ENCODE data around the gene CLCA1.

Gene CLCA1

GRCh38 chr1:86471291-86471690 lies 2.6 kb downstream of the CLCA1 start:
- DNase-seq (ENCODE audit: low read depth in 2 of 2): peak in 1 of 2 donors; percentile 61
- no peak for TF ChIP-seq CTCF (IDR thresholded peaks at IDR 0.05; ENCODE audit: low read depth, low read length)
- no peak overlapping the region for H3K4me3 ChIP-seq (replicated peaks in 1 of 2; ENCODE audit: low read depth in 2 of 2, low read length in 2 of 2)

- DNase-seq (ENCODE audit: low read depth in 2 of 2): no peak
These were observed 3.4 kb downstream of the CLCA1 start for GRCh38 chr1:86472152-86472551.

GRCh38 chr1:86472767-86473166 lies 4.0 kb downstream of the CLCA1 start:
- DNase-seq (ENCODE audit: low read depth in 2 of 2): no peak
- no peak for TF ChIP-seq CTCF (IDR thresholded peaks at IDR 0.05; ENCODE audit: low read depth, low read length)
- no peak overlapping the region for H3K4me3 ChIP-seq (replicated peaks in 1 of 2; ENCODE audit: low read depth in 2 of 2, low read length in 2 of 2)

More at GRCh38 chr1:86472152-86472551, 3.4 kb downstream of the CLCA1 start:
- TF ChIP-seq CTCF (IDR thresholded peaks at IDR 0.05; ENCODE audit: low read depth, low read length): no peak
- no peak overlapping the region for H3K4me3 ChIP-seq (replicated peaks in 1 of 2; ENCODE audit: low read depth in 2 of 2, low read length in 2 of 2)

GRCh38 chr1:86477256-86477655 lies 8.5 kb downstream of the CLCA1 start:
- no peak for TF ChIP-seq CTCF (IDR thresholded peaks at IDR 0.05; ENCODE audit: low read depth, low read length)
- no peak overlapping the region for H3K4me3 ChIP-seq (replicated peaks in 1 of 2; ENCODE audit: low read depth in 2 of 2, low read length in 2 of 2)
- DNase-seq (ENCODE audit: low read depth in 2 of 2): no peak

- TF ChIP-seq CTCF (IDR thresholded peaks at IDR 0.05; ENCODE audit: low read depth, low read length): no peak
These were observed 9.0 kb downstream of the CLCA1 start for GRCh38 chr1:86477682-86478081.

GRCh38 chr1:86478416-86479156 lies 9.9 kb downstream of the CLCA1 start:
- TF ChIP-seq CTCF (IDR thresholded peaks at IDR 0.05; ENCODE audit: low read depth, low read length): no peak
- DNase-seq (ENCODE audit: low read depth in 2 of 2): peak in 1 of 2 donors; percentile 15
- no peak overlapping the region for H3K4me3 ChIP-seq (replicated peaks in 1 of 2; ENCODE audit: low read depth in 2 of 2, low read length in 2 of 2)

More at GRCh38 chr1:86477682-86478081, 9.0 kb downstream of the CLCA1 start:
- no peak overlapping the region for H3K4me3 ChIP-seq (replicated peaks in 1 of 2; ENCODE audit: low read depth in 2 of 2, low read length in 2 of 2)
- no peak for DNase-seq (ENCODE audit: low read depth in 2 of 2)

- TF ChIP-seq CTCF (IDR thresholded peaks at IDR 0.05; ENCODE audit: low read depth, low read length): no peak
These were observed 13.2 kb downstream of the CLCA1 start for GRCh38 chr1:86481966-86482365.

More at GRCh38 chr1:86481966-86482365, 13.2 kb downstream of the CLCA1 start:
- DNase-seq (ENCODE audit: low read depth in 2 of 2): no peak
- no peak overlapping the region for H3K4me3 ChIP-seq (replicated peaks in 1 of 2; ENCODE audit: low read depth in 2 of 2, low read length in 2 of 2)

Measured in cardiac fibroblast (primary cell).